Neuron (in vitro differentiated cells): ENCODE data around the gene ERAP2.
"Not testable (repeated sequence)": the region's sequence is repeated elsewhere in the genome, so short reads cannot be mapped to it uniquely, and the experiment has no call there.

ENCODE experiments used
- H2AFZ ChIP-seq: one replicate; pipeline ENCODE4 v1.6.1; 2013; ENCODE audit warnings: low read depth, mild to moderate bottlenecking, inconsistent platforms, low read length, moderate library complexity
- H3K27me3 ChIP-seq: one replicate; pipeline ENCODE4 v1.6.1; 2013; ENCODE audit warnings: low read length; ENCODE audit not compliant: insufficient read depth
- H3K36me3 ChIP-seq: one replicate; pipeline ENCODE4 v1.6.1; 2013; ENCODE audit warnings: low read length; ENCODE audit not compliant: insufficient read depth
- H3K4me1 ChIP-seq: one replicate; pipeline ENCODE4 v1.6.1; 2013; ENCODE audit warnings: low read length; ENCODE audit not compliant: insufficient read depth
- H3K4me3 ChIP-seq: 2 replicates; pipeline ENCODE4 v1.5.1; 2013; ENCODE audit warnings: mild to moderate bottlenecking, low read length, moderate library complexity
- H3K9me3 ChIP-seq: one replicate; pipeline ENCODE4 v1.6.1; 2013; ENCODE audit warnings: low read length

The ERAP2 gene, protein sequence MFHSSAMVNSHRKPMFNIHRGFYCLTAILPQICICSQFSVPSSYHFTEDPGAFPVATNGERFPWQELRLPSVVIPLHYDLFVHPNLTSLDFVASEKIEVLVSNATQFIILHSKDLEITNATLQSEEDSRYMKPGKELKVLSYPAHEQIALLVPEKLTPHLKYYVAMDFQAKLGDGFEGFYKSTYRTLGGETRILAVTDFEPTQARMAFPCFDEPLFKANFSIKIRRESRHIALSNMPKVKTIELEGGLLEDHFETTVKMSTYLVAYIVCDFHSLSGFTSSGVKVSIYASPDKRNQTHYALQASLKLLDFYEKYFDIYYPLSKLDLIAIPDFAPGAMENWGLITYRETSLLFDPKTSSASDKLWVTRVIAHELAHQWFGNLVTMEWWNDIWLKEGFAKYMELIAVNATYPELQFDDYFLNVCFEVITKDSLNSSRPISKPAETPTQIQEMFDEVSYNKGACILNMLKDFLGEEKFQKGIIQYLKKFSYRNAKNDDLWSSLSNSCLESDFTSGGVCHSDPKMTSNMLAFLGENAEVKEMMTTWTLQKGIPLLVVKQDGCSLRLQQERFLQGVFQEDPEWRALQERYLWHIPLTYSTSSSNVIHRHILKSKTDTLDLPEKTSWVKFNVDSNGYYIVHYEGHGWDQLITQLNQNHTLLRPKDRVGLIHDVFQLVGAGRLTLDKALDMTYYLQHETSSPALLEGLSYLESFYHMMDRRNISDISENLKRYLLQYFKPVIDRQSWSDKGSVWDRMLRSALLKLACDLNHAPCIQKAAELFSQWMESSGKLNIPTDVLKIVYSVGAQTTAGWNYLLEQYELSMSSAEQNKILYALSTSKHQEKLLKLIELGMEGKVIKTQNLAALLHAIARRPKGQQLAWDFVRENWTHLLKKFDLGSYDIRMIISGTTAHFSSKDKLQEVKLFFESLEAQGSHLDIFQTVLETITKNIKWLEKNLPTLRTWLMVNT

GRCh38 chr5:96876292-96876850 lies at the start of gene ERAP2:
TSS of gene ERAP2 (plus strand) at chr5:96876500. CDS start at chr5:96879686, 3,186 bp downstream.
- no peak within 1 kb of the TSS for H2AFZ ChIP-seq
- H3K4me1 ChIP-seq = peaks cover 6% of the 10 kb centered on the region
- H3K9me3 ChIP-seq = no peaks in the 10 kb centered on the region
- H3K4me3 ChIP-seq = no peak within 1 kb of the TSS
- no peaks in the 10 kb centered on the region for H3K27me3 ChIP-seq
- H3K36me3 ChIP-seq = no peaks in the 10 kb centered on the region

DNA sequence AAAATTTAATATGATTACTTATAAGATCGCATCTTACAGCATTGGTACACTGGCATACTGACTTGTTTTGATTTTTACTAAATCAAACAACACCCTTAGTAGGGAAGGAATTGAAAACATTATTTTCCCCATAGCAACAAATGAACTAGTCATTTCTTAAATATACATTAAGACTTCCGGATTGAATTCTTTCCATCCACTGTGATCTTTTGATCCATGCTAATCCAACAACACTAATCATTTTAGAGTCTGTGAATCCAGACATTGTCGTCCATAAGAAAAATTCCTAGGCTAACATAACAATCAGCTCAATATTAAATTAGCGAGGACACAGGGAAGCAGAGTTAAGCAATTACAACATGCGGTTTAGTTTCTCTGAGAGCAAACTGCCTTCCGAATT lies 47.0 kb upstream of the ERAP2 start:
- Histone ChIP-seq H3K36me3 (no peaks in the 10 kb centered on the region), H3K4me3 (no peak overlapping the region), H3K9me3 (no peaks in the 10 kb centered on the region), H3K27me3 (no peaks in the 10 kb centered on the region), H2AFZ (no peak overlapping the region), H3K4me1 (no peaks in the 10 kb centered on the region)

- Histone ChIP-seq H3K36me3 (no peaks in the 10 kb centered on the region), H3K4me3 (no peak overlapping the region), H3K9me3 (no peaks in the 10 kb centered on the region), H2AFZ (no peak overlapping the region), H3K4me1 (no peaks in the 10 kb centered on the region), H3K27me3 (no peaks in the 10 kb centered on the region)
Observed at GRCh38 chr5:96834016-96834415, 42.3 kb upstream of the ERAP2 start.

- no peak overlapping the region for H2AFZ ChIP-seq
- no peaks in the 10 kb centered on the region for H3K27me3 ChIP-seq
- H3K4me3 ChIP-seq = no peak overlapping the region
- H3K9me3 ChIP-seq = no peaks in the 10 kb centered on the region
- no peaks in the 10 kb centered on the region for H3K4me1 ChIP-seq
- no peaks in the 10 kb centered on the region for H3K36me3 ChIP-seq
Observed at GRCh38 chr5:96835791-96836191, 40.5 kb upstream of the ERAP2 start.

DNA sequence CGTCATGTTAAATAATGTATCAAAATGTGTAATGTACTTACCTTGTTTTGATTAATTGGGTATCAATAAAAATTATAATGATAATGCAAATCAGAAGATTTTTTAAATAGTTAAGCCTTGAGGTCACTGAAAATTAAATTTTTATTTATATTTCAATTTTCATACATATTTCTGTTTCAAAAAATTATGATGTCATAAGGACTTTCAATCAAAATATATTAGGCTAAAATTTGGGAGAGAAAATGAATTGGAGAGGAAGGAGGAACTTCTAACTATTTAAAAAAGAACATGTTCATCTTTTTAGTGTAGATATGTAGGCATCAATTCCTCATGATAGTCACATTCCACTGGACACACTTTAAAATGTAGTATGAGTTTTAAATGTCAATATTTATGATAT lies 39.5 kb upstream of the ERAP2 start:
- H3K4me3 ChIP-seq = no peak overlapping the region
- no peaks in the 10 kb centered on the region for H3K9me3 ChIP-seq
- no peak overlapping the region for H2AFZ ChIP-seq
- no peaks in the 10 kb centered on the region for H3K4me1 ChIP-seq
- no peaks in the 10 kb centered on the region for H3K27me3 ChIP-seq
- no peaks in the 10 kb centered on the region for H3K36me3 ChIP-seq

GRCh38 chr5:96837303-96837702 lies 39.0 kb upstream of the ERAP2 start:
- H3K27me3 ChIP-seq = no peaks in the 10 kb centered on the region
- no peaks in the 10 kb centered on the region for H3K4me1 ChIP-seq
- no peak overlapping the region for H2AFZ ChIP-seq
- no peaks in the 10 kb centered on the region for H3K36me3 ChIP-seq
- H3K4me3 ChIP-seq = no peak overlapping the region
- H3K9me3 ChIP-seq = no peaks in the 10 kb centered on the region

DNA sequence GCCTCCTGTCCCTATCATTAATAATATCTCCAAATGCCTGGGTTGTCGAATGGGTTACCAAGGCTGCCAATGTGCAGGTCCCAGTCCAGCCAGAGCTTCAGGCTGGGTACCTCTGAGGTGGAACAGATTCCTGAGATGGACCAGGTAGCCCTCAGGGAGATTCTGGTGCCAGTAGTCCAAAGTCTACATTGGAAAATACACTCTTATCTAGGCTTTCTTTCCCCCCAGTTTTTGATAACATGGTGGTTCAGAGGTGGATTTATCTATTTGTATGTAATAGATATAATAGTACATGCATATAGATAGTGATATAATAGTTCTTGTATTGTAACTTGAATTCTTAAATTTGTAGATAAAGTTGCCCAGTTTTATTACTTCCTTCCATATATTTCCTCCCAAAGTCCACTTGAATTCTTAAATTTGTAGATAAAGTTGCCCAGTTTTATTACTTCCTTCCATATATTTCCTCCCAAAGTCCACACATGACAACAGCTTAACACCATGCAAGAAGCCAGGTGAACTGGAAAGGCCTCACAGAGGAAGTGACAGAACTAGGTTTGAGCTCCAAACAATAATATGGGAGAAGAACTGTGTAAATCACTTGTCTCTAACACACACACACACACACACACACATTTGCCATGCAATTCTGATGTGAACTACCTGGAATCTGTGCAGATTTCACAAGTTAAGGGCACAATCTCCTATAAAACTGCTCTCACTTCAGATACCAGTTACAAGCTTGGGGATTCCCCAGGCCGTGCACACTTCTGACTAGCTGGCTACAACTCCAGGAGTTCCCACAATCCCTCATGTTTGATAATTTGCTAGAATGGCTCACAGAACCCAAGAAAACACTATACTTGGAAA lies 37.9 kb upstream of the ERAP2 start:
- no peaks in the 10 kb centered on the region for H3K9me3 ChIP-seq
- no peak overlapping the region for H2AFZ ChIP-seq
- no peaks in the 10 kb centered on the region for H3K36me3 ChIP-seq
- H3K4me3 ChIP-seq = no peak overlapping the region
- H3K27me3 ChIP-seq = no peaks in the 10 kb centered on the region
- H3K4me1 ChIP-seq = no peaks in the 10 kb centered on the region

- Histone ChIP-seq H3K27me3 (no peaks in the 10 kb centered on the region), H3K4me3 (no peak overlapping the region), H2AFZ (no peak overlapping the region), H3K36me3 (no peaks in the 10 kb centered on the region), H3K4me1 (no peaks in the 10 kb centered on the region), H3K9me3 (no peaks in the 10 kb centered on the region)
Observed at GRCh38 chr5:96839071-96839592, 37.2 kb upstream of the ERAP2 start.

- H3K4me1 ChIP-seq, H3K9me3 ChIP-seq, H3K36me3 ChIP-seq, H3K4me3 ChIP-seq, H2AFZ ChIP-seq, H3K27me3 ChIP-seq: not testable (repeated sequence)
Observed at GRCh38 chr5:96841931-96842330, 34.4 kb upstream of the ERAP2 start.

- no peaks in the 10 kb centered on the region for H3K4me1 ChIP-seq
- H2AFZ ChIP-seq = no peak overlapping the region
- no peaks in the 10 kb centered on the region for H3K9me3 ChIP-seq
- H3K36me3 ChIP-seq = no peaks in the 10 kb centered on the region
- H3K4me3 ChIP-seq = no peak overlapping the region
- H3K27me3 ChIP-seq = no peaks in the 10 kb centered on the region
Observed at GRCh38 chr5:96843140-96843539, 33.2 kb upstream of the ERAP2 start.

- no peaks in the 10 kb centered on the region for H3K4me1 ChIP-seq
- no peaks in the 10 kb centered on the region for H3K9me3 ChIP-seq
- H3K36me3 ChIP-seq = no peaks in the 10 kb centered on the region
- no peak overlapping the region for H2AFZ ChIP-seq
- no peak overlapping the region for H3K4me3 ChIP-seq
- no peaks in the 10 kb centered on the region for H3K27me3 ChIP-seq
Observed at GRCh38 chr5:96844481-96844990, 31.8 kb upstream of the ERAP2 start.
